H1 (cell line): ENCODE data around the gene SF3A2. TPM values are rescaled to one million over a fixed set of nuclear protein-coding genes. Genes with fewer than 3 reads are reported as not detected.

Experiments used
- CTCF ChIA-PET: fragments of 300-600 bp; sonication (Branson Sonifier 250); formaldehyde crosslinking; loops from one replicate; lab custom pipeline; 2021; ENCODE audit not compliant: partially characterized antibody; lab: Charles Lee
- POLR2A ChIA-PET: fragments of 300-600 bp; sonication (Branson Sonifier 250); formaldehyde crosslinking; loops from one replicate; lab custom pipeline; 2021; ENCODE audit warnings: inconsistent platforms; ENCODE audit not compliant: partially characterized antibody; lab: Charles Lee
- DNase-seq, 2 experiments: peaks; one replicate each; pipeline versions ENCODE4 v3.0.0 to v3.0.0-alpha.2; 2010 to 2022; ENCODE audit warnings: low spot score in 2 of 2, low read depth in 1 of 2, mixed read lengths in 1 of 2
- FAIRE-seq: peaks from 2 replicates; lab custom pipeline; 2011; peaks lifted over from hg19 to GRCh38; lab: Jason Lieb, UNC
- H2AFZ ChIP-seq: 2 replicates; pipeline ENCODE4 v1.8.1; 2012; ENCODE audit warnings: low read length, inconsistent platforms
- H2AK5ac ChIP-seq: 2 replicates; pipeline ENCODE4 v1.6.1; 2013; ENCODE audit warnings: low read depth, low read length
- H2BK120ac ChIP-seq: replicated peaks from 2 replicates; pipeline ENCODE3; 2013; ENCODE audit warnings: low read depth, low read length, inconsistent platforms
- H2BK12ac ChIP-seq: 2 replicates; pipeline ENCODE4 v1.6.1; 2013; ENCODE audit warnings: low read depth, low read length
- H2BK15ac ChIP-seq: 2 replicates; pipeline ENCODE4 v1.6.1; 2013; ENCODE audit warnings: low read length
- H2BK20ac ChIP-seq: 2 replicates; pipeline ENCODE4 v1.6.1; 2013; ENCODE audit warnings: low read length
- H2BK5ac ChIP-seq: 2 replicates; pipeline ENCODE4 v1.6.1; 2013; ENCODE audit warnings: low read depth, low read length
- H3K14ac ChIP-seq: 2 replicates; pipeline ENCODE4 v1.6.1; 2013; ENCODE audit warnings: inconsistent platforms; ENCODE audit not compliant: insufficient read length
- H3K18ac ChIP-seq: 2 replicates; pipeline ENCODE4 v1.6.1; 2013; ENCODE audit warnings: low read length; ENCODE audit errors: extremely low read depth
- H3K23ac ChIP-seq: 2 replicates; pipeline ENCODE4 v1.6.1; 2013; ENCODE audit warnings: inconsistent platforms; ENCODE audit not compliant: insufficient read length
- H3K23me2 ChIP-seq: 2 replicates; pipeline ENCODE4 v1.6.1; 2013; ENCODE audit warnings: low read depth, low read length
- H3K27ac ChIP-seq: 2 replicates; pipeline ENCODE4 v1.6.1; 2011; ENCODE audit warnings: low read depth, low read length, inconsistent platforms
- H3K27me3 ChIP-seq, 4 experiments: replicated peaks in 1 of 4; 1 replicate in 1 of 4; 2 replicates in 3 of 4; pipeline versions ENCODE4 v1.6.1 to v1.8.1; 2011 to 2013; ENCODE audit warnings: low read length in 3 of 4, mild to moderate bottlenecking in 3 of 4, inconsistent platforms in 2 of 4, mixed read lengths in 2 of 4, moderate library complexity in 1 of 4; ENCODE audit not compliant: control insufficient read depth in 3 of 4, insufficient read depth in 3 of 4; ENCODE audit errors: extremely low read depth in 1 of 4
- H3K36me3 ChIP-seq, 4 experiments: 2 replicates each; pipeline versions ENCODE4 v1.6.1 to v1.8.1; 2011 to 2013; ENCODE audit warnings: mild to moderate bottlenecking in 4 of 4, low read length in 3 of 4, moderate library complexity in 2 of 4, control low read depth in 1 of 4, inconsistent platforms in 1 of 4; ENCODE audit not compliant: insufficient read depth in 4 of 4, control insufficient read depth in 2 of 4
- H3K4ac ChIP-seq: replicated peaks from 2 replicates; pipeline ENCODE3; 2013; ENCODE audit warnings: low read length, low read depth, mixed read lengths, inconsistent platforms; ENCODE audit not compliant: insufficient read length
- H3K4me1 ChIP-seq, 4 experiments: replicated peaks in 1 of 4; 1 replicate in 1 of 4; 2 replicates in 3 of 4; pipeline versions ENCODE4 v1.6.1 to v1.8.1; 2011 to 2013; ENCODE audit warnings: low read length in 3 of 4, inconsistent platforms in 2 of 4, mixed read lengths in 1 of 4; ENCODE audit not compliant: insufficient read depth in 4 of 4, control insufficient read depth in 3 of 4
- H3K4me2 ChIP-seq, 2 experiments: 2 replicates each; pipeline versions ENCODE4 v1.6.1 to v1.8.1; 2011 to 2013; ENCODE audit warnings: low read depth in 2 of 2, low read length in 2 of 2, control low read depth in 1 of 2, inconsistent platforms in 1 of 2, mild to moderate bottlenecking in 1 of 2; ENCODE audit not compliant: insufficient read depth in 1 of 2
- H3K4me3 ChIP-seq, 4 experiments: fragments of 200-600, 300-600 bp in 1 of 4; sonication (generic), shearing (Covaris generic), sonication (Bioruptor Twin) in 1 of 4; 2 replicates each; pipeline versions ENCODE4 v1.5.1 to v1.8.1; 2011 to 2016; ENCODE audit warnings: low read length in 4 of 4, low read depth in 3 of 4, control low read depth in 2 of 4, inconsistent platforms in 2 of 4, mild to moderate bottlenecking in 2 of 4, mixed read lengths in 1 of 4, moderate library complexity in 1 of 4; ENCODE audit not compliant: insufficient read depth in 2 of 4; ENCODE audit errors: extremely low read depth in 1 of 4
- H3K56ac ChIP-seq: replicated peaks from 2 replicates; pipeline ENCODE3; 2013; ENCODE audit warnings: low read depth, mild to moderate bottlenecking, mixed read lengths, low read length, inconsistent platforms; ENCODE audit not compliant: insufficient read length
- H3K79me1 ChIP-seq: 2 replicates; pipeline ENCODE4 v1.6.1; 2013; ENCODE audit warnings: low read depth, low read length, control low read depth
- H3K79me2 ChIP-seq, 2 experiments: 2 replicates each; pipeline versions ENCODE4 v1.6.1 to v1.8.1; 2012 to 2013; ENCODE audit warnings: low read length in 2 of 2, mild to moderate bottlenecking in 2 of 2, inconsistent platforms in 1 of 2; ENCODE audit not compliant: insufficient read depth in 2 of 2, control insufficient read depth in 1 of 2
- H3K9ac ChIP-seq, 4 experiments: replicated peaks in 1 of 4; 1 replicate in 1 of 4; 2 replicates in 3 of 4; pipeline versions ENCODE4 v1.6.1 to v1.8.1; 2011 to 2013; ENCODE audit warnings: low read depth in 3 of 4, low read length in 3 of 4, control low read depth in 2 of 4, mild to moderate bottlenecking in 2 of 4, moderate library complexity in 2 of 4, inconsistent platforms in 1 of 4; ENCODE audit errors: extremely low read depth in 1 of 4
- H3K9me3 ChIP-seq, 2 experiments: 2 replicates each; pipeline versions ENCODE4 v1.6.1 to v1.8.1; 2012 to 2013; ENCODE audit warnings: mild to moderate bottlenecking in 2 of 2, moderate library complexity in 2 of 2, control low read depth in 1 of 2, inconsistent platforms in 1 of 2, low read depth in 1 of 2, low read length in 1 of 2, mixed read lengths in 1 of 2; ENCODE audit not compliant: insufficient read depth in 2 of 2
- H4K20me1 ChIP-seq, 2 experiments: replicated peaks in 1 of 2; 2 replicates each; pipeline versions ENCODE3 to v1.8.1; 2011 to 2013; ENCODE audit warnings: inconsistent platforms in 2 of 2, low read length in 2 of 2, mild to moderate bottlenecking in 1 of 2; ENCODE audit not compliant: insufficient read depth in 2 of 2, control insufficient read depth in 1 of 2
- H4K5ac ChIP-seq: 2 replicates; pipeline ENCODE4 v1.6.1; 2013; ENCODE audit warnings: low read length, low read depth, mixed read lengths, inconsistent platforms; ENCODE audit not compliant: insufficient read length
- H4K8ac ChIP-seq: 2 replicates; pipeline ENCODE4 v1.8.0; 2013; ENCODE audit warnings: mild to moderate bottlenecking, moderate library complexity, low read length, inconsistent platforms; ENCODE audit not compliant: insufficient read depth; ENCODE audit errors: extremely low read depth
- H4K91ac ChIP-seq: replicated peaks from 2 replicates; pipeline ENCODE3; 2013; ENCODE audit warnings: low read length, mixed read lengths, inconsistent platforms; ENCODE audit not compliant: insufficient read length
- SIN3A ChIP-seq, 2 experiments: IDR thresholded peaks in 1 of 2; conservative IDR thresholded peaks in 1 of 2; 2 replicates each; pipeline ENCODE4 v1.6.1; 2011 to 2012; ENCODE audit warnings: low read length in 2 of 2, improper control_type of control experiment in 1 of 2, low read depth in 1 of 2, mild to moderate bottlenecking in 1 of 2
- TAF7 ChIP-seq: optimal IDR thresholded peaks from 2 replicates; pipeline ENCODE3; 2011; ENCODE audit warnings: low read depth, mild to moderate bottlenecking, inconsistent platforms, low read length, moderate library complexity, borderline replicate concordance
- WGBS, 2 experiments: shearing (Covaris generic) in 1 of 2; methylation state at CpG; one replicate each; pipeline versions ENCODE4 v1.1.6 to v1.1.7; 2013 to 2015; ENCODE audit warnings: low lambda C conversion rate in 2 of 2, mixed read lengths in 2 of 2, inconsistent platforms in 1 of 2, low coverage in 1 of 2, missing lambda C conversion rate in 1 of 2; ENCODE audit not compliant: insufficient replicate concordance in 2 of 2, insufficient coverage in 1 of 2, insufficient read length in 1 of 2; ENCODE audit errors: extremely low coverage in 1 of 2, missing lambda C conversion rate in 1 of 2; 5-methylcytosine and 5-hydroxymethylcytosine counted together
- polyA plus RNA-seq, 7 experiments: library from polyadenylated mRNA; depleted of rRNA in 3 of 7; stranded (reverse) in 5 of 7; unstranded in 2 of 7; fragments of >200 nt in 5 of 7; fragments of 200-250 nt in 2 of 7; gene quantifications; 1 replicate in 5 of 7; 2 replicates in 1 of 7; 4 replicates in 1 of 7; pipeline versions ENCODE4 v1.2.1 to v1.2.3, GENCODE V29; 2011 to 2013; ENCODE audit warnings: missing spikeins in 2 of 7, mixed read lengths in 2 of 7
- total RNA-seq: library from RNA; stranded (reverse); fragmentation: NEBNext Ultra II Directional; extraction: Animal tissue kit (Norgen Biotek cat#: 25700); gene quantifications from 2 replicates; pipeline ENCODE4 v1.2.1, GENCODE V29; 2021

The SF3A2 gene
- total and polyA plus RNA-seq, 2 of the 8 experiments (the other 6 are each of a cell fraction or from before 2014, with no cell fraction given) = 15.3 to 146 TPM

GRCh38 chr19:2270157-2270422, 33.5 kb downstream of the SF3A2 start:
- Histone ChIP-seq H4K5ac (peak overlapping the region; percentile 67), H2BK120ac (no peak overlapping the region), H4K8ac (peak overlapping the region; percentile 88), H3K23me2 (peaks cover 5% of the 10 kb centered on the region; the same call in 1 of the 2 replicates), H3K14ac (no peak overlapping the region), H3K56ac (peak overlapping the region; percentile 97), H3K4me1 (peaks cover 0 to 20% (median 7%) of the 10 kb centered on the region in 4 experiments; a peak in 5 of 7 replicates), H3K18ac (peak overlapping the region; percentile 71), H3K4me2 (peak overlapping the region in 1 of 2 experiments; percentile 65; a peak in 2 of 4 replicates), H3K79me1 (peaks cover 3% of the 10 kb centered on the region; the same call in 1 of the 2 replicates), H3K79me2 (peaks cover 20 to 40% of the 10 kb centered on the region in 2 experiments; a peak in 3 of 4 replicates), H2BK12ac (no peak overlapping the region), H3K9me3 (no peaks in the 10 kb centered on the region), H3K27ac (peak overlapping the region; percentile 76), H3K27me3 (no peaks in the 10 kb centered on the region), H4K20me1 (peaks cover 22 to 27% of the 10 kb centered on the region in 2 experiments), H2BK5ac (peak overlapping the region; percentile 78; the same call in 1 of the 2 replicates), H2BK20ac (no peak overlapping the region), H2AFZ (no peak overlapping the region), H3K23ac (no peak overlapping the region), H3K4ac (no peak overlapping the region), H4K91ac (no peak overlapping the region), H3K4me3 (peak overlapping the region; percentile 87 to 100 (median 94)), H3K9ac (peak overlapping the region; percentile 88 to 95 (median 90)), H3K36me3 (peaks cover 3 to 23% (median 9%) of the 10 kb centered on the region in 4 experiments; a peak in 5 of 8 replicates), H2BK15ac (no peak overlapping the region), H2AK5ac (no peak overlapping the region)
- FAIRE-seq (no peak), DNase-seq (no peak)
- ChIA-PET CTCF (interaction anchor here (1.2 kb wide), 1 partner anchor 21 kb away, joined by 3 read pairs; no protein-coding TSS in a partner anchor), POLR2A (interaction anchor here (0.7 to 23.4 kb wide), 34 partner anchors 10 to 333 kb away, joined by 3 to 330 read pairs (median 5); partner anchors contain the start of genes AMH, DOT1L, JSRP1 and LSM7)
- WGBS, 2 experiments = 0% methylated on average over 16 of the region's 30 CpGs; no CpG with 5 or more reads in 1 of the 2 experiments
- TF ChIP-seq TAF7 = no peak
- TF ChIP-seq SIN3A (conservative IDR thresholded peaks at IDR 0.05 in 1 of 2, IDR thresholded peaks at IDR 0.05 in 1 of 2; ENCODE audit: low read depth in 1 of 2, low read length in 2 of 2) = 0 out of 4 replicates have a peak, but pooled peaks of 1 of the 2 experiments have one; percentile 2
